GM12892 (cell line): ENCODE data around the gene BTK.
"Not testable (repeated sequence)": the region's sequence is repeated elsewhere in the genome, so short reads cannot be mapped to it uniquely, and the experiment has no call there.

ENCODE experiments used
- DNase-seq: peaks from one replicate; pipeline ENCODE4 v3.0.0; 2011; ENCODE audit not compliant: insufficient read length
- FAIRE-seq: peaks from 2 replicates; lab custom pipeline; 2011; peaks lifted over from hg19 to GRCh38; lab: Jason Lieb, UNC
- POLR2A ChIP-seq: IDR thresholded peaks from 2 replicates; pipeline ENCODE4 v1.6.1; 2011; ENCODE audit warnings: low read depth, low read length, control low read depth
- POLR2AphosphoS5 ChIP-seq: IDR thresholded peaks from 2 replicates; pipeline ENCODE4 v1.6.1; 2011; ENCODE audit warnings: low read depth, low read length, control low read depth
- TAF1 ChIP-seq: IDR thresholded peaks from 2 replicates; pipeline ENCODE4 v1.6.1; 2011; ENCODE audit warnings: low read depth, mild to moderate bottlenecking, control low read depth, low read length, borderline replicate concordance

Gene BTK

DNA sequence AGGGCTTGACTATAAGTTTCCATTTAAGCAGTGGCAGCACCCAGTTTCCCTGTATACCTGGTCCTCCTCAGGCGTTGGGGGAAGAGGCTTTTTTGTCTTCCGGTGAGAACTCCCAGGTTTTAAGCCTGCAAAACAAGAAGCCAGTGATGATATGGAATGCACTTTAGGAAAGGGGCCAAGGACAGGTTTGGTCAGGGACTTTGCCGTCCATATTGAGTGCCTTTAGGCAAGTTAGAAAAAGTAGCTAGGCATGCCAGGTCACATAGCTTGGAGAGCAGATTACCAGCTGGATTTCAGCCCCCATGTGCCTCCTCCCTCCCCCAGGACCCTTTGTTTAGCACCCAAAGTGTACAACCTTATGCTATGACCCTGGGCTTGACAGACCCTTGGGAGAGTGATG is 23.9 kb downstream of the BTK start:
- TF ChIP-seq POLR2AphosphoS5 = no peak
- no peak for TF ChIP-seq POLR2A
- TF ChIP-seq TAF1 = no peak
- no peak for FAIRE-seq
- DNase-seq = no peak

DNA sequence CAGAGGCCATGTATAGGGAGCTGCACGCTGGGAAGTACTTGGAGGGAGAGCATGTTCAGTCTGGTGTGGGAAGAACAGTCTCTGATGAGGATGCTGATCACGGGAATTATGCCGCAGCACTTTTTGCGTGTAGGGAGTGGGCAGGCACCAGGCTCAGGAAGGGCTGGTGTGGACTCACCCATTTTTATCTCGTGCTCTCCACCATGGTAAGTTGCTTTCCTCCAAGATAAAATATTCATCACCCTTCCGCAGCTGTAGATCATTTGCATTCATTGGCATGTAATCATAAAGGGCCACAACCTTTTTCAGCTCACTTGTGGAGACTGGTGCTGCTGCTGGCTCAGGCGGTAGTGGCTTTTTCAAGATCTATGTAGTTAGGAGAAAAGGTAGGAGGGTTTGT is 25.6 kb downstream of the BTK start:
- TF ChIP-seq POLR2AphosphoS5 = no peak
- TF ChIP-seq POLR2A = no peak
- TF ChIP-seq TAF1 = no peak
- no peak for FAIRE-seq
- DNase-seq = no peak

DNA sequence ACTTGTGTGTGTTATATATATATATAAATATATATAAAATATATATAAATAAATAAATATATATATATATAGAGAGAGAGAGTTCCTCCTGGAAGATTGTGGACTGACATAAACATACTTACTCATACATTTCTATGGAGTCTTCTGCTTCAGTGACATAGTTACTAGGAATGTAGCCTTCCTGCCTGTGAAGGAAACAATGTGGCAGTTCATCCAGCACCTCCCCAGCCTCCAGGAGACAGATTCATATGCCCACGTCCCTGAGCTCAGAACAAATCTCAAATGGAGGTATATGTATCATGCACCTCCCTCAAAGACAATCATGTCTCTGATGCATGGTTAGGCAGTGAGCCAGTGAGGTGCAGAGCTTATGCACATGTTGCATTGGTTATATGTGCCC is 26.0 kb downstream of the BTK start:
- no peak for DNase-seq
- no peak for TF ChIP-seq POLR2AphosphoS5
- no peak for TF ChIP-seq TAF1
- no peak for TF ChIP-seq POLR2A
- FAIRE-seq = no peak

DNA sequence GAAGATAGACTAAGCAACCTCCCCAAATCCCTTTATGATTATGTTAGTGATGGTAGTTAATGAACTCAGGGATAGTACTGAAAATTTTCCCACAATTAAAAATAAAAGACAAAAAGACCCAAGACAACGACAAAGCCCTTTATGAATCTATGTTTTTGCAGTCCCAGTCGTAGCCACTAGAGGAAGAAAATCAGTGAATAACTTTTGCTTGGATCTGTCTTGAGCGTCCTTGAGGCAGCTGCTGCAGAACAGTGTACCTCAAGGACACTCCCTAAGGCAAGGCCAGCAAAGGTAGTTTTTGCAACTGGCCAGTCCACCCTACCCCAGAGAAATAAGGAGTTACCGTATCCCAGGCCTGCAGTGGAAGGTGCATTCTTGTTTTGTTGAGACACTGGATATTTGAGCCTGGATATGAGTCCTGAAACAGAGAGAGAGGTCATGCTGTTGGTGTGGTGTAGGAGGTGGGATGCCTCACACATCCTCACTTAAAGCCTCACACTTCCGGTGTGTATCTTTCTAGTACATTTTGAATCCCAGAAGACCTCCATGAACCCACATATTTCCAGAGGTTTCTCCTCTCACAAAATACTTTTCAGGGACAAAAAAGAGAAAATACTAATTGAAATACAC is 28.7 kb downstream of the BTK start:
- DNase-seq = no peak
- no peak for TF ChIP-seq TAF1
- no peak for TF ChIP-seq POLR2A
- no peak for TF ChIP-seq POLR2AphosphoS5
- peak; percentile 14 for FAIRE-seq

DNA sequence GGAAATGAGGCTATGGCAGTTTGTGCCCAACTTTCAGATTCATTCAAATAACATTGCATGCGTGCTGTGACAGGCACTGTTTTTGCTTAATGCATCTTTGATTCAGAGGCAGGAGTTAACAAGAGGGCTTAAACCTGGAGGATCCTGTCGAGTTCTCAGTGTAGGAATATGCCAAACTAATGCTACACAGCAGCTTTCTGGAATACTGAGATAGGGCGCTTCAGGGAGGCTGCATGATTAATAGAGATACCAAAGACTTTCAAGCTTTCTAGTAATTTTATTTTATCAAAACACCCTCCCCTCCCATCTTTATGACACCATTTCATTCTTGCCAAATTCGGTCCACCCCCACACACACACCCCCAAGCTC is 36.8 kb downstream of the BTK start:
- TF ChIP-seq POLR2A (no peak), TAF1 (no peak), POLR2AphosphoS5 (no peak)
- DNase-seq (no peak), FAIRE-seq (no peak)

DNA sequence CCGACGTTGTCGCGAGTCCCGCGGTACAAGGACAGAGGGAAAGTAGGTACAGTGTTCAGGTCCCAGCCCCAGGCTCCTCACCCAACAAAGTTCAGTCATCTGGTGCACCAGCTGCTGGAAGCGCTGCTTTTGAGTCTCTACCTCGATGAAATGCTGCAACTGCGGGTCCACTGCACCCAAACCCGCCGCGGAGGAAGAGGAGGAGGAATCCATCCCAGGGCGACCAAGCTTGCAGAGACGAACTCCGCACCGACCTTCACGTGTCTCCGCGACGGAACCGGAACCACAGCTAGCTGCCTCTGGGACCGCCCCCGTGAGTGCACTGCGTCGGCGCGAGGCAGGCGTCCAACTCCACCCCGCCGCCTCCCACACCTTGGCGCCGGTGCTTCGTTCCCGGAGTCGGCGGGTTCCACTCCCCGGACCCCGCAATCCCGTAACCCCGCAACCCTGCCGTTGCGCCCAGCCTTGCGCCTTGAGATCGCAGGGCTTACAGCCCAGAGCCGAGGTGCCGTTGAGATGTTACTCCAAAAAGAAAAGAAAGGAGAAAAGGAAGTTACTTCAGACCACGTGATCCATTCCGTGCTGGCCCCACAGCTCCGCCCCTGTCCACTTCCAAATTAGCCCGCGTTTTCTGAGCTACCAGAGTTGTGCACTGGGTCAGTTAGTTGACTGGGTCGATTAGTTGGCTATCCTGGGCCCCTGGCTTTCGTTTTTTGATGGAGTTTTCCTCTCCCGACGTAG is 37.4 kb downstream of the BTK start, which contains the start of gene TIMM8A:
TSS of gene TIMM8A (minus strand) at position 291 of the 741 bp plus-strand sequence. CDS start at position 213, 78 bp downstream.
- DNase-seq (peak; percentile 69), FAIRE-seq (peak; percentile 86)
- TF ChIP-seq POLR2AphosphoS5 (peak; percentile 90), TAF1 (no peak), POLR2A (peak; percentile 87)

DNA sequence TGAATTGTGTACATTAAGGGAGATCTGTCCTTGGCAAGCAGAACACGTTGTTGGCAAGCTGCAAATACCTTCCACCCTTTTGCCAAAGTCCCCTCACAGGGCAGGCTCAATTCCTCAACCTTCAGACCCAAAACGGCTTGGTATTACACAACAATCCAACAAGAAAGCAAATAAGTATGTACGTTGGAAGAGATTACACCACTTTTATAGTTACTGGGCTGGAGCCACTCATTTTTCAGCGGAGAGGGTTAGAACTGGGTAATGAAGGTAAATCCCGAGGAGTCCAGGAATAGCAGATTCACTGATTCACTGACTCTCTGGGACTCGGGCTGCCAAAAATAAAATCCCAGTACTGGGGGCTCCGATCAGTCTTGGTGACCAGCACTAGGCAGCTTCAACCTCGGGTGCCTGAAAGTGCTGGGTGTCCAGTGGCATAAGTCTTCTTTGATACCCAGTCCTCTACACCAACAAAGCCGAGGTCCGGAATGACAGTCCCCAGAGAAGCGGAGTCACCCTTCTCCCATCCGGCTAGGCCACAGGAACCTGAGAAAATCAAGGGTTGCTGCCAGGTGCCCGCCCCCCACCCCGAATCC is 38.0 kb downstream of the BTK start:
- TF ChIP-seq POLR2AphosphoS5 = no peak
- no peak for TF ChIP-seq POLR2A
- TF ChIP-seq TAF1 = no peak
- no peak for FAIRE-seq
- no peak for DNase-seq

DNA sequence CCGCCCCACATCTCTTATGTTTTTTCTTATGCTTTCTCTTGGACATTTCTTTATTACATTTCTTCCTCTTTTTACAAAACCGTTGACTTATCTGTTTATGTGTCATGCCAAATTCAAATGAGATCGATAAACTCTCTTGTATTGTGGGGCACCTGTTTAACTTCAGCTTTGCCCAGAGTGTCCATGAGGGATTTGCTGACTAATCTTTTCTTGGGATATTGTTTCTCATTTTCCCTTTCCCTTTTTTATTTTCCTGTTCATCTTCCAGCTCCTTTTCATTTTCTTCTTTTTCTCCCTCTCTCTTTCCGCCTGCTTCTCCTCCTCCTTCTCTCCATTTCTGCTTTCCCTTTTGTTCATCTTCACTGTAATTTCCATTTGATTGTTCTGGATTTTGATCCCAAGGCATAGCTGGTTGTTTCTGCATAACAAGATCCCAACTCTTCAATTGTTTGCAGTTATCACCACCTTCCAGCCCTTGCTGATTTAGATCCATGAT is 48.2 kb downstream of the BTK start:
- FAIRE-seq (no peak), DNase-seq (no peak)
- TF ChIP-seq TAF1 (no peak), POLR2A (no peak), POLR2AphosphoS5 (no peak)

DNA sequence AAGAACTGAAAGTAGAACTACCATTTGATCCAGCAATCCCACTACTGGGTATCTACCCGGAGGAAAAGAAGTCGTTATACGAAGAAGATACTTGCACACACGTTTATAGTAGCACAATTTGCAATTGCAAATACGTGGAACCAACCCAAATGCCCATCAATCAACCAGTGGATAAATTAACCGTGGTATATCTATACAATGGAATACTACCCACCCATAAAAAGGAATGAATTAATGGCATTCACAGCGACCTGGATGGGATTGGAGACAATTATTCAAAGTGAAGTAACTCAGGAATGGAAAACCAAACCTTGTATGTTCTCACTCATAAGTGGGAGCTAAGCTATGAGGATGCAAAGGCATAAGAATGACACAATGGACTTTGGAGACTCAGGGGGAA is 51.7 kb downstream of the BTK start:
- FAIRE-seq, DNase-seq: not testable (repeated sequence)

DNA sequence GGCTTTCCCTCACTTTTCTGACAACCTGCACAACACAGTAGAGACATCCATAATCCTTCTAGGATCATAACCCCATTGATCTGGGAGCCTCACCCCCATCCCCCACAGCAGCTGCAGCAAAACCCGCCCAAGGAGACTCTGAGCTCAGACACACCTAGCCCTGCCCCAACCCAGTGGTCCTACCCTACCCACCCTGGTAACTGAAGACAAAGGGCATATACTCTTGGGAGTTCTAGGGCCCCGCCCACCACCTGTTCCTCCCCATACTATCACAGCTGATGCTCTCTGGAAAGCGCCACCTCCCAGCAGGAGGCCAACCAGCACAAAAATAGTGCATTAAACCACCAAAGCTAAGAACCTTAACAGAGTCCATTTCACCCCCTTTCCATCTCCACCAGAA is 59.4 kb downstream of the BTK start:
- not testable (repeated sequence) for FAIRE-seq, DNase-seq

DNA sequence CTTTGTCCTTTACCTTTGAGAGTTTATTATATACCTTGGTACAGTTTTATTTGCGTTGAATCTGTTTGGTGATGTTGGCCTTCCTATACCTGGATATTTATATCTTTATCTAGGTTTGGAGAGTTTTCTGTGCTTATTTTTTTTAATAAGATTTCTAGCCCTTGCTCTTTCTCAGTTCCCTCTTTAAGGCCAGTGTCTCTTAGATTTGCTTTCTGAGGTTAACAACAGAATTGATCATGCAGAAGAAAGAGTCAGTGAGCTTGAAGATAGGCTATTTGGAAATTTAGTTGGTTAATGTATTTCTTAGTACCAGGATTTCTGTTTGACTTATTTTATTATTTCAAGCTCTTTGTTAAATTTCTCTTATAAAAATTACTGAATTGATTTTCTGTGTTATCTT is 82.2 kb downstream of the BTK start:
- DNase-seq (no peak), FAIRE-seq (no peak)
- TF ChIP-seq TAF1 (no peak), POLR2A (no peak), POLR2AphosphoS5 (no peak)
